ENCODE results near the gene MYRFL. TPM values are rescaled to one million over a fixed set of nuclear protein-coding genes. Genes with fewer than 3 reads are reported as not detected.

MYRFL gene
- total RNA-seq, 1 donor from 2014 or later, result not detected

GRCh38 chr12:69994724-69995173 lies 169.7 kb downstream of the MYRFL start:
- POLR2A ChIA-PET, result no interaction called here
- intact Hi-C loops (cut with micrococcal nuclease), result no loop called here
- Mint-ChIP-seq H3K27me3 (peaks cover 2% of the 10 kb centered on the region), H3K27ac (no peak overlapping the region), H3K36me3 (ENCODE audit: low read depth) (no peaks in the 10 kb centered on the region), H3K4me3 (no peak overlapping the region), H3K9me3 (no peaks in the 10 kb centered on the region), H3K4me1 (no peaks in the 10 kb centered on the region)
- ATAC-seq (ENCODE audit: low read depth), result no peak
- DNase-seq, result no peak
- no peak for TF ChIP-seq CTCF (IDR thresholded peaks at IDR 0.05)
- CTCF ChIA-PET, result no interaction called here

GRCh38 chr12:69996241-69996640 lies 171.2 kb downstream of the MYRFL start:
- TF ChIP-seq CTCF (IDR thresholded peaks at IDR 0.05), result no peak
- intact Hi-C loops (cut with micrococcal nuclease), result no loop called here
- ChIA-PET POLR2A (no interaction called here), CTCF (no interaction called here)
- no peak for ATAC-seq (ENCODE audit: low read depth)
- Mint-ChIP-seq H3K27me3 (peaks cover 2% of the 10 kb centered on the region), H3K4me1 (no peaks in the 10 kb centered on the region), H3K27ac (no peak overlapping the region), H3K9me3 (no peaks in the 10 kb centered on the region), H3K36me3 (ENCODE audit: low read depth) (no peaks in the 10 kb centered on the region), H3K4me3 (no peak overlapping the region)
- no peak for DNase-seq

GRCh38 chr12:69996722-69997121 lies 171.7 kb downstream of the MYRFL start:
- no peaks in the 10 kb centered on the region for H3K36me3 Mint-ChIP-seq (ENCODE audit: low read depth)

GRCh38 chr12:69998011-69998410 lies 173.0 kb downstream of the MYRFL start:
- no peaks in the 10 kb centered on the region for H3K9me3 Mint-ChIP-seq
- POLR2A ChIA-PET, result no interaction called here
- CTCF ChIA-PET, result no interaction called here
- no peak overlapping the region for H3K4me3 Mint-ChIP-seq
- H3K27ac Mint-ChIP-seq, result no peak overlapping the region
- intact Hi-C loops (cut with micrococcal nuclease), result no loop called here
- peaks cover 2% of the 10 kb centered on the region for H3K27me3 Mint-ChIP-seq
- DNase-seq (no peak), ATAC-seq (ENCODE audit: low read depth) (no peak)
- TF ChIP-seq CTCF (IDR thresholded peaks at IDR 0.05), result no peak
- H3K36me3 Mint-ChIP-seq (ENCODE audit: low read depth), result no peaks in the 10 kb centered on the region
- H3K4me1 Mint-ChIP-seq, result no peaks in the 10 kb centered on the region

More at GRCh38 chr12:69996722-69997121, 171.7 kb downstream of the MYRFL start:
- Mint-ChIP-seq H3K9me3 (no peaks in the 10 kb centered on the region), H3K4me3 (no peak overlapping the region), H3K4me1 (no peaks in the 10 kb centered on the region), H3K27me3 (peaks cover 2% of the 10 kb centered on the region), H3K27ac (no peak overlapping the region)
- ChIA-PET CTCF (no interaction called here), POLR2A (no interaction called here)
- no peak for DNase-seq
- no peak for TF ChIP-seq CTCF (IDR thresholded peaks at IDR 0.05)
- intact Hi-C loops (cut with micrococcal nuclease), result no loop called here
- no peak for ATAC-seq (ENCODE audit: low read depth)

- intact Hi-C loops (cut with micrococcal nuclease), result no loop called here
- Mint-ChIP-seq H3K36me3 (ENCODE audit: low read depth) (no peaks in the 10 kb centered on the region), H3K4me3 (no peak overlapping the region), H3K27me3 (peaks cover 2% of the 10 kb centered on the region), H3K9me3 (no peaks in the 10 kb centered on the region), H3K4me1 (no peaks in the 10 kb centered on the region), H3K27ac (no peak overlapping the region)
- ChIA-PET POLR2A (no interaction called here), CTCF (no interaction called here)
- no peak for TF ChIP-seq CTCF (IDR thresholded peaks at IDR 0.05)
- DNase-seq (no peak), ATAC-seq (ENCODE audit: low read depth) (no peak)
These were observed 173.9 kb downstream of the MYRFL start for GRCh38 chr12:69998922-69999321.
